Stimulated activated CD8-positive, alpha-beta memory T cell treated with anti-CD3 and anti-CD28 coated beads, Interleukin-15, amount 100 ng/mL, for 24 hours (primary cell): ENCODE data around the gene MAST4.
A peak's percentile ranks its signal among the peaks of the same experiment; 100 is the strongest.

Source experiments
- DNase-seq: peaks from one replicate; pipeline ENCODE4 v3.0.0-alpha.2; 2020; ENCODE audit warnings: low read depth

MAST4 gene

GRCh38 chr5:66595756-66596635 is at the start of gene MAST4:
Gene MAST4, plus strand, starts transcription at chr5:66596393. Its CDS starts 263 bp downstream, at chr5:66596656.
- peak; percentile 29 for DNase-seq

- DNase-seq, result no peak
These were observed 49.7 kb upstream of the MAST4 start for GRCh38 chr5:66546541-66546940.

GRCh38 chr5:66551338-66551737 is 44.9 kb upstream of the MAST4 start:
- DNase-seq, result no peak

GRCh38 chr5:66551945-66552344 is 44.2 kb upstream of the MAST4 start:
- DNase-seq, result no peak

- DNase-seq, result no peak
These were observed 42.8 kb upstream of the MAST4 start for GRCh38 chr5:66553368-66553912.

- no peak for DNase-seq
These were observed 42.1 kb upstream of the MAST4 start for GRCh38 chr5:66553916-66554575.

- no peak for DNase-seq
These were observed 41.3 kb upstream of the MAST4 start for GRCh38 chr5:66554884-66555283.

GRCh38 chr5:66558560-66558959 is 37.6 kb upstream of the MAST4 start:
- DNase-seq, result no peak

- DNase-seq, result no peak
These were observed 35.8 kb upstream of the MAST4 start for GRCh38 chr5:66560371-66560770.

GRCh38 chr5:66561256-66561990 is 34.8 kb upstream of the MAST4 start:
- DNase-seq, result no peak

GRCh38 chr5:66565878-66566277 is 30.3 kb upstream of the MAST4 start:
- no peak for DNase-seq

- no peak for DNase-seq
These were observed 28.7 kb upstream of the MAST4 start for GRCh38 chr5:66567474-66567873.

- DNase-seq, result no peak
These were observed 26.0 kb upstream of the MAST4 start for GRCh38 chr5:66570201-66570600.

- no peak for DNase-seq
These were observed 22.5 kb upstream of the MAST4 start for GRCh38 chr5:66573733-66574132.

GRCh38 chr5:66582499-66583165 is 13.6 kb upstream of the MAST4 start:
- no peak for DNase-seq

- DNase-seq, result no peak
These were observed 10.9 kb upstream of the MAST4 start for GRCh38 chr5:66585291-66585690.

GRCh38 chr5:66587771-66588170 is 8.4 kb upstream of the MAST4 start:
- no peak for DNase-seq

- no peak for DNase-seq
These were observed 516 bp downstream of the MAST4 start for GRCh38 chr5:66596636-66597182.

GRCh38 chr5:66597183-66597757 is 1.1 kb downstream of the MAST4 start:
- DNase-seq, result no peak

- no peak for DNase-seq
These were observed 6.4 kb downstream of the MAST4 start for GRCh38 chr5:66602621-66603020.

- no peak for DNase-seq
These were observed 7.0 kb downstream of the MAST4 start for GRCh38 chr5:66603164-66603563.
